Measurements from ENCODE around the gene ARL8B. TPM values are rescaled to one million over a fixed set of nuclear protein-coding genes. Genes with fewer than 3 reads are reported as not detected.

ARL8B gene
- total RNA-seq, 1 experiment from 2014 or later = 43.8 TPM

DNA sequence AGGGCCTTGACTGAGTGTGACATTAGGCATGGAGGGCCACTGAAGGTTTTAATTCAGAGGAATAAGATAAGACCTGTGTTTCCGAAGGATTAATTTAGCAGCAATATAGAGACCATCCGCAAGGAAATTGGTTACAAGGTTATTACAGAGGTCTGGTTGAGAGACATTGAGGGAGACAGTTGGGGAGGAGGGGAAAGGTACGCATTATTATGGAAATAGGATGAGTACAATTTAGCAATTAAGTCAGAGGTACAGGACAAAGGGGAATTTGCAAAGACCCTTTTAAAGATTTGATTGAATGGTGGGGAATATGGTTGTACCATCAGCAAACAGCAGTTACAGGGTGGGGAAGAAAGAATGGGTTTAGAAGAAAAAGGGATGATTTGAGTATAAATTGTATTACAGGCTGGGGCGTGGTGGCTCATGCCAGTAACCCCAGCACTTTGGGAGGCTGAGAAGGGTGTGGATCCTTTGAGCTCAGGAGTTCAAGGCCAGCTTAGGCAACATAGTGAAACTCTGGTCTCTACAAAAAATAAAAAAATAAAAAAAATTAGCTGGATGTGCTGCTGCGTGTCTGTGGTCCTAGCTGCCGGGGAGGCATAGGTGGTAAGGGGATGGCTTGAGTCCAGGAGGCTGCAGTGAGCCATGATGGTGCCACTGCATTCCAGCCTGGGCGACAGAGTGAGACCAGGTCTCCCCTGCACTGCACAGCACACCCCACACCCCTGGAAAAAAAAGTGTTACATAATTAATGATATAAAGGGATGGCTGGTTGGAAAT, 11.3 kb downstream of the ARL8B start:
- ChIA-PET CTCF (no interaction called here), POLR2A (ENCODE audit: unreplicated experiment) (no interaction called here)
- intact Hi-C loops (cut with micrococcal nuclease) = no loop called here
- Histone ChIP-seq H3K36me3 (ENCODE audit: low read depth, low read length) (no peaks in the 10 kb centered on the region; the same call in 1 of the 2 replicates), H3K9me2 (replicated peaks; ENCODE audit: low read length) (no peaks in the 10 kb centered on the region), H2AFZ (ENCODE audit: low read length) (no peak overlapping the region), H3F3A (ENCODE audit: low read length, unreplicated experiment) (peaks cover 4% of the 10 kb centered on the region), H3K9ac (ENCODE audit: low read length) (no peak overlapping the region), H3K79me2 (ENCODE audit: low read length) (peaks cover 95% of the 10 kb centered on the region), H3K4me3 (ENCODE audit: low read length) (no peak overlapping the region), H3K27ac (ENCODE audit: low read length) (no peak overlapping the region), H3K4me1 (ENCODE audit: insufficient read depth, low read length) (peaks cover 17% of the 10 kb centered on the region), H3K27me3 (ENCODE audit: low read length) (no peaks in the 10 kb centered on the region), H3K4me2 (ENCODE audit: low read length) (no peak overlapping the region), H4K20me1 (ENCODE audit: low read length) (peaks cover 50% of the 10 kb centered on the region), H3K9me3 (ENCODE audit: low read length) (no peaks in the 10 kb centered on the region)
- no peak for TF ChIP-seq EZH2phosphoT487 (IDR thresholded peaks at IDR 0.05; ENCODE audit: borderline replicate concordance, low read length)
- TF ChIP-seq EZH2 (IDR thresholded peaks at IDR 0.05; ENCODE audit: low read length, unreplicated experiment) = no peak
- TF ChIP-seq, protein P1, sequence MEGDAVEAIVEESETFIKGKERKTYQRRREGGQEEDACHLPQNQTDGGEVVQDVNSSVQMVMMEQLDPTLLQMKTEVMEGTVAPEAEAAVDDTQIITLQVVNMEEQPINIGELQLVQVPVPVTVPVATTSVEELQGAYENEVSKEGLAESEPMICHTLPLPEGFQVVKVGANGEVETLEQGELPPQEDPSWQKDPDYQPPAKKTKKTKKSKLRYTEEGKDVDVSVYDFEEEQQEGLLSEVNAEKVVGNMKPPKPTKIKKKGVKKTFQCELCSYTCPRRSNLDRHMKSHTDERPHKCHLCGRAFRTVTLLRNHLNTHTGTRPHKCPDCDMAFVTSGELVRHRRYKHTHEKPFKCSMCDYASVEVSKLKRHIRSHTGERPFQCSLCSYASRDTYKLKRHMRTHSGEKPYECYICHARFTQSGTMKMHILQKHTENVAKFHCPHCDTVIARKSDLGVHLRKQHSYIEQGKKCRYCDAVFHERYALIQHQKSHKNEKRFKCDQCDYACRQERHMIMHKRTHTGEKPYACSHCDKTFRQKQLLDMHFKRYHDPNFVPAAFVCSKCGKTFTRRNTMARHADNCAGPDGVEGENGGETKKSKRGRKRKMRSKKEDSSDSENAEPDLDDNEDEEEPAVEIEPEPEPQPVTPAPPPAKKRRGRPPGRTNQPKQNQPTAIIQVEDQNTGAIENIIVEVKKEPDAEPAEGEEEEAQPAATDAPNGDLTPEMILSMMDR (conservative IDR thresholded peaks at IDR 0.05; ENCODE audit: low read depth, low read length) = no peak
- ATAC-seq = no peak
- DNase-seq = no peak
- BruUV-seq (replicated peaks) = no TSS peak

DNA sequence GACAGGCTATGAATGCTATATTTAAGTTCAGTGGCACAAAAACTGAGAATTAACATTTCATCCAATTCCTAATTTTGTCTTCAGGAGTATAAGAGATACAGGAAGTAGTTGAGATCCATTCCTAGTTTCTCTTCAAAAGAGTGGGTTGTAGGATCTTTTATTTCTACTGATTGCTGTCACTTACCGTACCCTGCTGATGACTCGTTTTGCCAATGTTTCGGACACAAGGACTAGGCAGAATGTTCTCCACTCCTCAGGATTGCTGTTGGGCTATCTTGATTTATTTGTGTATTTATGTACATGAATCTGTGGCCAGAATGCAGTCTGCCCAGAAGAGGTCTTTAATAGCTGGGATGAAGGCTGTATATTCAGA, 11.9 kb downstream of the ARL8B start:
- Histone ChIP-seq H3K27me3 (ENCODE audit: low read length) (no peaks in the 10 kb centered on the region), H3K4me2 (ENCODE audit: low read length) (no peak overlapping the region), H3K36me3 (ENCODE audit: low read depth, low read length) (no peaks in the 10 kb centered on the region; the same call in 1 of the 2 replicates), H4K20me1 (ENCODE audit: low read length) (peaks cover 56% of the 10 kb centered on the region), H3K9me3 (ENCODE audit: low read length) (no peaks in the 10 kb centered on the region), H3K4me1 (ENCODE audit: insufficient read depth, low read length) (peaks cover 23% of the 10 kb centered on the region), H3K79me2 (ENCODE audit: low read length) (peaks cover 95% of the 10 kb centered on the region), H3K9me2 (replicated peaks; ENCODE audit: low read length) (no peaks in the 10 kb centered on the region), H3K27ac (ENCODE audit: low read length) (no peak overlapping the region), H3F3A (ENCODE audit: low read length, unreplicated experiment) (peaks cover 4% of the 10 kb centered on the region), H2AFZ (ENCODE audit: low read length) (no peak overlapping the region), H3K4me3 (ENCODE audit: low read length) (no peak overlapping the region), H3K9ac (ENCODE audit: low read length) (no peak overlapping the region)
- ChIA-PET CTCF (no interaction called here), POLR2A (ENCODE audit: unreplicated experiment) (no interaction called here)
- TF ChIP-seq, protein P1 (conservative IDR thresholded peaks at IDR 0.05; ENCODE audit: low read depth, low read length) = no peak
- no peak for TF ChIP-seq EZH2phosphoT487 (IDR thresholded peaks at IDR 0.05; ENCODE audit: borderline replicate concordance, low read length)
- TF ChIP-seq EZH2 (IDR thresholded peaks at IDR 0.05; ENCODE audit: low read length, unreplicated experiment) = no peak
- intact Hi-C loops (cut with micrococcal nuclease) = no loop called here
- BruUV-seq (replicated peaks) = no TSS peak
- ATAC-seq = no peak
- DNase-seq = no peak

DNA sequence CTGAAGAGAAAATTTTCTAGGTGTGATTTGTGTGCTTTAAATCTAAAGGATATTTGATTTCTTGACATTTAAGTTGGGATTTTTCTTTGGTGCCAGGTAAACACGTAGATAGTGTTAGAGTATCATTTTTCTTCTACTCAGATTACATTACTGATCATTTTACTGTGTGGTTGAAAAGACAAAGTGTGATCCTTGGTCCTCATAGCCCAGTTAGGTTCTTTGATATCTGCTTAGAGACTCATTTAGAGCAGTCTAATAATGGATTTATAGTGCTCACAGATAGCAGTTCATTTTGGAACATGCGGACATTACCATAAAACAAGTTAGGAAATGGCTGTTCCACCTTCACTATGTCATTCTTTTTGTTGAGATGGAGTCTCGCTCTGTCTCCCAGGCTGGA, 12.4 kb downstream of the ARL8B start:
- no peak for TF ChIP-seq EZH2 (IDR thresholded peaks at IDR 0.05; ENCODE audit: low read length, unreplicated experiment)
- TF ChIP-seq, protein P1 (conservative IDR thresholded peaks at IDR 0.05; ENCODE audit: low read depth, low read length) = no peak
- TF ChIP-seq EZH2phosphoT487 (IDR thresholded peaks at IDR 0.05; ENCODE audit: borderline replicate concordance, low read length) = no peak
- peaks cover 95% of the 10 kb centered on the region for H3K79me2 ChIP-seq (ENCODE audit: low read length)
- POLR2A ChIA-PET (ENCODE audit: unreplicated experiment) = no interaction called here
- no peak for ATAC-seq
- BruUV-seq (replicated peaks) = no TSS peak
- intact Hi-C loops (cut with micrococcal nuclease) = no loop called here
- H3K9me3 ChIP-seq (ENCODE audit: low read length) = no peaks in the 10 kb centered on the region
- H3K4me2 ChIP-seq (ENCODE audit: low read length) = no peak overlapping the region
- H4K20me1 ChIP-seq (ENCODE audit: low read length) = peaks cover 58% of the 10 kb centered on the region
- H3K9me2 ChIP-seq (replicated peaks; ENCODE audit: low read length) = no peaks in the 10 kb centered on the region
- H3K9ac ChIP-seq (ENCODE audit: low read length) = no peak overlapping the region
- peaks cover 4% of the 10 kb centered on the region for H3F3A ChIP-seq (ENCODE audit: low read length, unreplicated experiment)
- H3K27ac ChIP-seq (ENCODE audit: low read length) = no peak overlapping the region
- H3K36me3 ChIP-seq (ENCODE audit: low read depth, low read length) = no peaks in the 10 kb centered on the region; the same call in 1 of the 2 replicates
- peaks cover 27% of the 10 kb centered on the region for H3K4me1 ChIP-seq (ENCODE audit: insufficient read depth, low read length)
- no peak for DNase-seq
- no peaks in the 10 kb centered on the region for H3K27me3 ChIP-seq (ENCODE audit: low read length)
- CTCF ChIA-PET = no interaction called here
- no peak overlapping the region for H3K4me3 ChIP-seq (ENCODE audit: low read length)
- no peak overlapping the region for H2AFZ ChIP-seq (ENCODE audit: low read length)

Data from PC-3 (cell line).